HT-29 (cell line): ENCODE data around the gene ARHGAP21. TPM values are rescaled to one million over a fixed set of nuclear protein-coding genes. Genes with fewer than 3 reads are reported as not detected.
"Not testable (repeated sequence)": the region's sequence is repeated elsewhere in the genome, so short reads cannot be mapped to it uniquely, and the experiment has no call there.

Source experiments
- DNase-seq: peaks from one replicate; pipeline ENCODE4 v3.0.0-alpha.2; 2015; ENCODE audit warnings: low spot score
- total RNA-seq: library from RNA; depleted of rRNA; stranded (reverse); fragments of >200 nt; shearing (Covaris generic); gene quantifications from 2 replicates; pipeline ENCODE4 v1.2.3, GENCODE V29; 2014; rRNA removed

ARHGAP21 gene
- 31.7 and 33.7 TPM in 2 replicates for total RNA-seq

GRCh38 chr10:24723788-24724380 is at the start of gene ARHGAP21:
TSS of gene ARHGAP21 (minus strand) at chr10:24723887. CDS start at chr10:24721899, 1,988 bp downstream.
- DNase-seq: peak; percentile 79

- no peak for DNase-seq
Measured at GRCh38 chr10:24771943-24772694, 48.4 kb upstream of the ARHGAP21 start.

- not testable (repeated sequence) for DNase-seq
Measured at GRCh38 chr10:24764991-24765390, 41.3 kb upstream of the ARHGAP21 start.

- DNase-seq: no peak
Measured at GRCh38 chr10:24762966-24763623, 39.4 kb upstream of the ARHGAP21 start.

- DNase-seq: no peak
Measured at GRCh38 chr10:24762161-24762924, 38.7 kb upstream of the ARHGAP21 start.

GRCh38 chr10:24759672-24760071 is 36.0 kb upstream of the ARHGAP21 start:
- DNase-seq: no peak

- DNase-seq: not testable (repeated sequence)
Measured at GRCh38 chr10:24758254-24758653, 34.6 kb upstream of the ARHGAP21 start.

GRCh38 chr10:24756283-24756682 is 32.6 kb upstream of the ARHGAP21 start:
- no peak for DNase-seq

GRCh38 chr10:24751716-24752115 is 28.0 kb upstream of the ARHGAP21 start:
- DNase-seq: no peak

- DNase-seq: no peak
Measured at GRCh38 chr10:24750695-24751094, 27.0 kb upstream of the ARHGAP21 start.

- DNase-seq: no peak
Measured at GRCh38 chr10:24748214-24748613, 24.5 kb upstream of the ARHGAP21 start.

GRCh38 chr10:24744946-24745345 is 21.3 kb upstream of the ARHGAP21 start:
- no peak for DNase-seq

- DNase-seq: no peak
Measured at GRCh38 chr10:24740714-24741113, 17.0 kb upstream of the ARHGAP21 start.

- no peak for DNase-seq
Measured at GRCh38 chr10:24737001-24737400, 13.3 kb upstream of the ARHGAP21 start.

GRCh38 chr10:24731942-24732341 is 8.3 kb upstream of the ARHGAP21 start:
- no peak for DNase-seq

GRCh38 chr10:24730811-24731210 is 7.1 kb upstream of the ARHGAP21 start:
- no peak for DNase-seq

- no peak for DNase-seq
Measured at GRCh38 chr10:24727786-24728185, 4.1 kb upstream of the ARHGAP21 start.

GRCh38 chr10:24726626-24727025 is 2.9 kb upstream of the ARHGAP21 start:
- no peak for DNase-seq

GRCh38 chr10:24726029-24726428 is 2.3 kb upstream of the ARHGAP21 start:
- not testable (repeated sequence) for DNase-seq

GRCh38 chr10:24724381-24725228 is 918 bp upstream of the ARHGAP21 start:
- DNase-seq: peak; percentile 95

- DNase-seq: peak; percentile 33
Measured at GRCh38 chr10:24723386-24723787, 300 bp downstream of the ARHGAP21 start.
